GM12892 (cell line): ENCODE measurements around the gene CRYZL1.

Experiments
- POLR2A ChIP-seq: IDR thresholded peaks from 2 replicates; pipeline ENCODE4 v1.6.1; 2011; ENCODE audit warnings: low read depth, low read length, control low read depth
- POLR2AphosphoS5 ChIP-seq: IDR thresholded peaks from 2 replicates; pipeline ENCODE4 v1.6.1; 2011; ENCODE audit warnings: low read depth, low read length, control low read depth
- TAF1 ChIP-seq: IDR thresholded peaks from 2 replicates; pipeline ENCODE4 v1.6.1; 2011; ENCODE audit warnings: low read depth, mild to moderate bottlenecking, control low read depth, low read length, borderline replicate concordance

GRCh38 chr21:33642896-33643657 lies 1.5 kb upstream of the CRYZL1 start:
- TF ChIP-seq POLR2AphosphoS5 = no peak
- TF ChIP-seq POLR2A = no peak
- no peak for TF ChIP-seq TAF1
